ENCODE results near the gene PPP1R15B. TPM values are rescaled to one million over a fixed set of nuclear protein-coding genes. Genes with fewer than 3 reads are reported as not detected.
A peak's percentile ranks its signal among the peaks of the same experiment; 100 is the strongest.

The PPP1R15B gene
- total RNA-seq, 1 experiment from 2014 or later: 52.5 TPM

GRCh38 chr1:204361341-204361771 lies 50.3 kb downstream of the PPP1R15B start:
- no peak for DNase-seq (ENCODE audit: low spot score)
- H3K27me3 ChIP-seq (replicated peaks; ENCODE audit: insufficient read depth, low read depth, low read length, poor library complexity): no peaks in the 10 kb centered on the region
- ChIA-PET CTCF (interaction anchor here (1.6 kb wide), 1 partner anchor 147 kb away, joined by 8 read pairs; the partner anchor contains the start of gene GOLT1A), POLR2A (ENCODE audit: low non-redundant PET) (no interaction called here)
- peaks cover 7% of the 10 kb centered on the region for H3K4me1 ChIP-seq (ENCODE audit: insufficient read depth, low read length, poor library complexity, severe bottlenecking)
- BruUV-seq (replicated peaks): no TSS peak
- H3K4me3 ChIP-seq (ENCODE audit: low read depth, low read length, poor library complexity, severe bottlenecking): no peak overlapping the region
- intact Hi-C loops (cut with micrococcal nuclease; ENCODE audit: unreplicated experiment): loop anchor here (5.0 kb wide), 1 partner anchor 104 kb away; no protein-coding TSS in a partner anchor
- TF ChIP-seq CTCF (conservative IDR thresholded peaks at IDR 0.05; ENCODE audit: low read depth, low read length) (no peak), EZH2 (IDR thresholded peaks at IDR 0.05; ENCODE audit: borderline replicate concordance, low read depth, low read length, poor library complexity, severe bottlenecking) (no peak)
- no peaks in the 10 kb centered on the region for H3K36me3 ChIP-seq (ENCODE audit: insufficient read depth, low read length, poor library complexity, severe bottlenecking)
- H3K27ac ChIP-seq (ENCODE audit: low read depth, low read length, poor library complexity, severe bottlenecking): no peak overlapping the region
- no peaks in the 10 kb centered on the region for H3K9me3 ChIP-seq (ENCODE audit: low read depth, low read length, poor library complexity, severe bottlenecking)

GRCh38 chr1:204360314-204360713 lies 51.3 kb downstream of the PPP1R15B start:
- no peak for DNase-seq (ENCODE audit: low spot score)
- no peaks in the 10 kb centered on the region for H3K36me3 ChIP-seq (ENCODE audit: insufficient read depth, low read length, poor library complexity, severe bottlenecking)
- H3K9me3 ChIP-seq (ENCODE audit: low read depth, low read length, poor library complexity, severe bottlenecking): no peaks in the 10 kb centered on the region
- no peaks in the 10 kb centered on the region for H3K27me3 ChIP-seq (replicated peaks; ENCODE audit: insufficient read depth, low read depth, low read length, poor library complexity)
- no TSS peak for BruUV-seq (replicated peaks)
- no peak for TF ChIP-seq CTCF (conservative IDR thresholded peaks at IDR 0.05; ENCODE audit: low read depth, low read length)
- TF ChIP-seq EZH2 (IDR thresholded peaks at IDR 0.05; ENCODE audit: borderline replicate concordance, low read depth, low read length, poor library complexity, severe bottlenecking): no peak
- ChIA-PET CTCF (interaction anchor here (0.6 to 1.6 kb wide), 3 partner anchors 17 to 146 kb away, joined by 3 to 8 read pairs (median 4); partner anchors contain the start of gene GOLT1A), POLR2A (ENCODE audit: low non-redundant PET) (no interaction called here)
- intact Hi-C loops (cut with micrococcal nuclease; ENCODE audit: unreplicated experiment): loop anchor here (5.0 kb wide), 1 partner anchor 103 kb away; no protein-coding TSS in a partner anchor
- no peak overlapping the region for H3K4me3 ChIP-seq (ENCODE audit: low read depth, low read length, poor library complexity, severe bottlenecking)
- H3K27ac ChIP-seq (ENCODE audit: low read depth, low read length, poor library complexity, severe bottlenecking): no peak overlapping the region
- H3K4me1 ChIP-seq (ENCODE audit: insufficient read depth, low read length, poor library complexity, severe bottlenecking): peaks cover 7% of the 10 kb centered on the region

GRCh38 chr1:204359474-204360255 lies 52.0 kb downstream of the PPP1R15B start, which contains the start of gene PLEKHA6:
Gene PLEKHA6 (minus strand): TSS chr1:204359929. CDS start chr1:204273727, 86,202 bp downstream.
- Histone ChIP-seq H3K27me3 (replicated peaks; ENCODE audit: insufficient read depth, low read depth, low read length, poor library complexity) (no peaks in the 10 kb centered on the region), H3K9me3 (ENCODE audit: low read depth, low read length, poor library complexity, severe bottlenecking) (no peaks in the 10 kb centered on the region), H3K27ac (ENCODE audit: low read depth, low read length, poor library complexity, severe bottlenecking) (no peak within 1 kb of the TSS), H3K4me3 (ENCODE audit: low read depth, low read length, poor library complexity, severe bottlenecking) (no peak within 1 kb of the TSS), H3K4me1 (ENCODE audit: insufficient read depth, low read length, poor library complexity, severe bottlenecking) (peaks cover 7% of the 10 kb centered on the region), H3K36me3 (ENCODE audit: insufficient read depth, low read length, poor library complexity, severe bottlenecking) (no peaks in the 10 kb centered on the region)
- ChIA-PET POLR2A (ENCODE audit: low non-redundant PET) (interaction anchor here (0.6 kb wide), 1 partner anchor 19 kb away, joined by 7 read pairs; no protein-coding TSS in a partner anchor), CTCF (interaction anchor here (0.6 to 1.6 kb wide), 4 partner anchors 16 to 145 kb away, joined by 3 to 8 read pairs (median 4); partner anchors contain the start of gene GOLT1A)
- BruUV-seq (replicated peaks): no TSS peak
- DNase-seq (ENCODE audit: low spot score): peak; percentile 57
- no peak for TF ChIP-seq EZH2 (IDR thresholded peaks at IDR 0.05; ENCODE audit: borderline replicate concordance, low read depth, low read length, poor library complexity, severe bottlenecking)
- 0 out of 2 replicates have a peak, but pooled peaks have one; percentile 34 for TF ChIP-seq CTCF (conservative IDR thresholded peaks at IDR 0.05; ENCODE audit: low read depth, low read length)
- intact Hi-C loops (cut with micrococcal nuclease; ENCODE audit: unreplicated experiment): loop anchor here (5.0 kb wide), 1 partner anchor 102 kb away; no protein-coding TSS in a partner anchor

Measured in A673 (cell line).